Activated naive CD8-positive, alpha-beta T cell treated with anti-CD3 and anti-CD28 coated beads, Interleukin-2, amount 10 ng/mL, durations not matched to agents 7 days and 5 days (primary cell): ENCODE data around the gene PDE3A. TPM values are rescaled to one million over a fixed set of nuclear protein-coding genes. Genes with fewer than 3 reads are reported as not detected.

Source experiments
- ATAC-seq: fragments of 150-1000 bp; cut with Tn5 transposase; one replicate; pipeline ENCODE4 v1.10.0; 2021; ENCODE audit warnings: low read depth, moderate library complexity
- POLR2A ChIA-PET: fragments of 350-600 bp; sonication (Branson Sonifier 250); formaldehyde crosslinking; loops from one replicate; lab custom pipeline; 2021; ENCODE audit warnings: antibody characterized with exemption; lab: Charles Lee
- DNase-seq: peaks from one replicate; pipeline ENCODE4 v3.0.0; 2021
- H3K27ac Mint-ChIP-seq: one replicate; pipeline ENCODE4 v1.8.0; 2022; ENCODE audit warnings: mild to moderate bottlenecking, mixed read lengths
- H3K27me3 Mint-ChIP-seq: one replicate; pipeline ENCODE4 v1.8.0; 2022; ENCODE audit warnings: mild to moderate bottlenecking, moderate library complexity, mixed read lengths
- H3K36me3 Mint-ChIP-seq: one replicate; pipeline ENCODE4 v1.8.0; 2021; ENCODE audit warnings: mild to moderate bottlenecking, mixed read lengths
- H3K4me1 Mint-ChIP-seq: one replicate; pipeline ENCODE4 v1.8.0; 2021; ENCODE audit warnings: mixed read lengths
- H3K4me3 Mint-ChIP-seq: one replicate; pipeline ENCODE4 v1.8.0; 2022; ENCODE audit warnings: mild to moderate bottlenecking, moderate library complexity, mixed read lengths
- H3K9me3 Mint-ChIP-seq: one replicate; pipeline ENCODE4 v1.8.0; 2021; ENCODE audit warnings: mixed read lengths
- total RNA-seq, 2 experiments: library from RNA; stranded (reverse); gene quantifications; one replicate each; pipeline ENCODE4 v1.2.3, GENCODE V29; 2021

PDE3A gene
- total RNA-seq, 2 experiments from 2014 or later, result not detected

GRCh38 chr12:20366776-20367409, 1.4 kb upstream of the PDE3A start:
- Mint-ChIP-seq H3K4me1 (peaks cover 9% of the 10 kb centered on the region), H3K4me3 (no peak overlapping the region), H3K36me3 (no peaks in the 10 kb centered on the region), H3K9me3 (no peaks in the 10 kb centered on the region), H3K27ac (no peak overlapping the region), H3K27me3 (peaks cover 58% of the 10 kb centered on the region)
- POLR2A ChIA-PET, result no interaction called here
- DNase-seq (no peak), ATAC-seq (no peak)

- Mint-ChIP-seq H3K4me3 (no peak overlapping the region), H3K27ac (no peak overlapping the region), H3K9me3 (no peaks in the 10 kb centered on the region), H3K4me1 (peaks cover 9% of the 10 kb centered on the region), H3K27me3 (peaks cover 62% of the 10 kb centered on the region), H3K36me3 (no peaks in the 10 kb centered on the region)
- DNase-seq (no peak), ATAC-seq (no peak)
- POLR2A ChIA-PET, result no interaction called here
Observed at GRCh38 chr12:20367583-20368113, 689 bp upstream of the PDE3A start.

GRCh38 chr12:20368651-20369304, 441 bp downstream of the PDE3A start:
- ATAC-seq, result no peak
- H3K27me3 Mint-ChIP-seq, result peaks cover 71% of the 10 kb centered on the region
- H3K27ac Mint-ChIP-seq, result no peak overlapping the region

GRCh38 chr12:20369305-20370013, 1.1 kb downstream of the PDE3A start:
- DNase-seq (peak; percentile 43), ATAC-seq (peak; percentile 50)
- Mint-ChIP-seq H3K27ac (no peak overlapping the region), H3K27me3 (peaks cover 71% of the 10 kb centered on the region), H3K4me3 (peak overlapping the region; percentile 68), H3K36me3 (no peaks in the 10 kb centered on the region), H3K9me3 (no peaks in the 10 kb centered on the region), H3K4me1 (peaks cover 9% of the 10 kb centered on the region)
- POLR2A ChIA-PET, result no interaction called here

More at GRCh38 chr12:20368651-20369304, 441 bp downstream of the PDE3A start:
- Mint-ChIP-seq H3K36me3 (no peaks in the 10 kb centered on the region), H3K9me3 (no peaks in the 10 kb centered on the region), H3K4me1 (peaks cover 9% of the 10 kb centered on the region), H3K4me3 (peak overlapping the region; percentile 70)
- POLR2A ChIA-PET, result no interaction called here
- DNase-seq, result no peak

GRCh38 chr12:20370014-20370386, 1.7 kb downstream of the PDE3A start:
- Mint-ChIP-seq H3K27ac (no peak overlapping the region), H3K27me3 (peaks cover 71% of the 10 kb centered on the region), H3K9me3 (no peaks in the 10 kb centered on the region), H3K4me1 (peaks cover 9% of the 10 kb centered on the region), H3K4me3 (peak overlapping the region; percentile 51), H3K36me3 (no peaks in the 10 kb centered on the region)
- DNase-seq, result no peak
- POLR2A ChIA-PET, result no interaction called here
- ATAC-seq, result no peak

- Mint-ChIP-seq H3K27me3 (peaks cover 64% of the 10 kb centered on the region), H3K27ac (no peak overlapping the region), H3K4me3 (no peak overlapping the region), H3K9me3 (no peaks in the 10 kb centered on the region), H3K36me3 (no peaks in the 10 kb centered on the region), H3K4me1 (peaks cover 9% of the 10 kb centered on the region)
- POLR2A ChIA-PET, result no interaction called here
- DNase-seq (no peak), ATAC-seq (no peak)
Observed at GRCh38 chr12:20370866-20371519, 2.7 kb downstream of the PDE3A start.

GRCh38 chr12:20372326-20373096, 4.2 kb downstream of the PDE3A start:
- Mint-ChIP-seq H3K27ac (no peak overlapping the region), H3K4me3 (no peak overlapping the region)
- no peak for ATAC-seq

GRCh38 chr12:20374795-20375194, 6.5 kb downstream of the PDE3A start:
- no peak for DNase-seq
- H3K4me3 Mint-ChIP-seq, result no peak overlapping the region
- POLR2A ChIA-PET, result no interaction called here
- H3K9me3 Mint-ChIP-seq, result no peaks in the 10 kb centered on the region
- H3K27ac Mint-ChIP-seq, result no peak overlapping the region
- peaks cover 31% of the 10 kb centered on the region for H3K27me3 Mint-ChIP-seq
- H3K36me3 Mint-ChIP-seq, result no peaks in the 10 kb centered on the region
- H3K4me1 Mint-ChIP-seq, result peaks cover 3% of the 10 kb centered on the region
- no peak for ATAC-seq

More at GRCh38 chr12:20372326-20373096, 4.2 kb downstream of the PDE3A start:
- POLR2A ChIA-PET, result no interaction called here
- H3K27me3 Mint-ChIP-seq, result peaks cover 51% of the 10 kb centered on the region
- H3K4me1 Mint-ChIP-seq, result peaks cover 9% of the 10 kb centered on the region
- DNase-seq, result no peak
- no peaks in the 10 kb centered on the region for H3K9me3 Mint-ChIP-seq
- H3K36me3 Mint-ChIP-seq, result no peaks in the 10 kb centered on the region

GRCh38 chr12:20375560-20375959, 7.2 kb downstream of the PDE3A start:
- ATAC-seq (no peak), DNase-seq (no peak)
- H3K4me1 Mint-ChIP-seq, result no peaks in the 10 kb centered on the region
- peaks cover 24% of the 10 kb centered on the region for H3K27me3 Mint-ChIP-seq
- no peak overlapping the region for H3K4me3 Mint-ChIP-seq
- H3K27ac Mint-ChIP-seq, result no peak overlapping the region
- no peaks in the 10 kb centered on the region for H3K9me3 Mint-ChIP-seq
- no peaks in the 10 kb centered on the region for H3K36me3 Mint-ChIP-seq
- POLR2A ChIA-PET, result no interaction called here

GRCh38 chr12:20376984-20377383, 8.6 kb downstream of the PDE3A start:
- POLR2A ChIA-PET, result no interaction called here
- H3K27ac Mint-ChIP-seq, result no peak overlapping the region

GRCh38 chr12:20377750-20378149, 9.4 kb downstream of the PDE3A start:
- Mint-ChIP-seq H3K9me3 (no peaks in the 10 kb centered on the region), H3K27ac (no peak overlapping the region), H3K4me3 (no peak overlapping the region), H3K27me3 (peaks cover 9% of the 10 kb centered on the region), H3K36me3 (no peaks in the 10 kb centered on the region), H3K4me1 (no peaks in the 10 kb centered on the region)
- ATAC-seq (no peak), DNase-seq (no peak)
- POLR2A ChIA-PET, result no interaction called here

More at GRCh38 chr12:20376984-20377383, 8.6 kb downstream of the PDE3A start:
- H3K4me1 Mint-ChIP-seq, result no peaks in the 10 kb centered on the region
- no peak for DNase-seq
- no peak for ATAC-seq
- H3K27me3 Mint-ChIP-seq, result peaks cover 13% of the 10 kb centered on the region
- no peaks in the 10 kb centered on the region for H3K9me3 Mint-ChIP-seq
- H3K4me3 Mint-ChIP-seq, result no peak overlapping the region
- no peaks in the 10 kb centered on the region for H3K36me3 Mint-ChIP-seq

- POLR2A ChIA-PET, result no interaction called here
- Mint-ChIP-seq H3K9me3 (no peaks in the 10 kb centered on the region), H3K27me3 (no peaks in the 10 kb centered on the region), H3K36me3 (no peaks in the 10 kb centered on the region), H3K4me3 (no peak overlapping the region), H3K4me1 (no peaks in the 10 kb centered on the region), H3K27ac (no peak overlapping the region)
- ATAC-seq (no peak), DNase-seq (no peak)
Observed at GRCh38 chr12:20382117-20382516, 13.8 kb downstream of the PDE3A start.

- H3K36me3 Mint-ChIP-seq, result no peaks in the 10 kb centered on the region
- no peaks in the 10 kb centered on the region for H3K9me3 Mint-ChIP-seq
- H3K4me1 Mint-ChIP-seq, result no peaks in the 10 kb centered on the region
- H3K27ac Mint-ChIP-seq, result no peak overlapping the region
- no peak for ATAC-seq
- H3K27me3 Mint-ChIP-seq, result no peaks in the 10 kb centered on the region
- DNase-seq, result no peak
- H3K4me3 Mint-ChIP-seq, result no peak overlapping the region
- POLR2A ChIA-PET, result no interaction called here
Observed at GRCh38 chr12:20383612-20384011, 15.3 kb downstream of the PDE3A start.
